G401.6 (cell line): ENCODE measurements around the gene C1S.
"Not testable (repeated sequence)": the region's sequence is repeated elsewhere in the genome, so short reads cannot be mapped to it uniquely, and the experiment has no call there.

Source experiments
- FAIRE-seq: peaks from 2 replicates; lab custom pipeline; 2012; peaks lifted over from hg19 to GRCh38; lab: Jason Lieb, UNC

C1S gene

GRCh38 chr12:7046383-7047105 is 14.0 kb upstream of the C1S start:
- FAIRE-seq, result no peak

GRCh38 chr12:7047306-7047705 is 13.2 kb upstream of the C1S start:
- no peak for FAIRE-seq

GRCh38 chr12:7049445-7049951 is 11.0 kb upstream of the C1S start:
- FAIRE-seq, result not testable (repeated sequence)

- not testable (repeated sequence) for FAIRE-seq
These were observed 10.5 kb upstream of the C1S start for GRCh38 chr12:7049973-7050372.

GRCh38 chr12:7054925-7055324 is 5.6 kb upstream of the C1S start:
- no peak for FAIRE-seq

- FAIRE-seq, result not testable (repeated sequence)
These were observed 4.8 kb upstream of the C1S start for GRCh38 chr12:7055736-7056135.

GRCh38 chr12:7058163-7058845 is 2.2 kb upstream of the C1S start:
- FAIRE-seq, result no peak

GRCh38 chr12:7058850-7059395 is 1.6 kb upstream of the C1S start:
- FAIRE-seq, result no peak

- FAIRE-seq, result no peak
These were observed 738 bp upstream of the C1S start for GRCh38 chr12:7059780-7060179.

GRCh38 chr12:7061138-7061537 is 620 bp downstream of the C1S start:
- FAIRE-seq, result no peak

- FAIRE-seq, result no peak
These were observed 1.1 kb downstream of the C1S start for GRCh38 chr12:7061596-7061995.

- FAIRE-seq, result no peak
These were observed 4.0 kb downstream of the C1S start for GRCh38 chr12:7064516-7064915.

GRCh38 chr12:7065073-7065623 is 4.6 kb downstream of the C1S start:
- no peak for FAIRE-seq

- no peak for FAIRE-seq
These were observed 6.1 kb downstream of the C1S start for GRCh38 chr12:7066596-7066995.

GRCh38 chr12:7067096-7067495 is 6.6 kb downstream of the C1S start:
- FAIRE-seq, result no peak

GRCh38 chr12:7068240-7068993 is 7.9 kb downstream of the C1S start:
- FAIRE-seq, result no peak

- FAIRE-seq, result no peak
These were observed 8.5 kb downstream of the C1S start for GRCh38 chr12:7068994-7069346.

GRCh38 chr12:7069386-7069785 is 8.9 kb downstream of the C1S start:
- FAIRE-seq, result no peak

- FAIRE-seq, result no peak
These were observed 11.5 kb downstream of the C1S start for GRCh38 chr12:7072035-7072434.

GRCh38 chr12:7072554-7072953 is 12.0 kb downstream of the C1S start:
- FAIRE-seq, result no peak

GRCh38 chr12:7073946-7074345 is 13.4 kb downstream of the C1S start:
- no peak for FAIRE-seq

GRCh38 chr12:7075518-7075917 is 15.0 kb downstream of the C1S start:
- no peak for FAIRE-seq

- no peak for FAIRE-seq
These were observed 15.4 kb downstream of the C1S start for GRCh38 chr12:7075939-7076338.
